Progenitor cell of endocrine pancreas (in vitro differentiated cells): ENCODE measurements around the gene ARHGAP15. TPM values are rescaled to one million over a fixed set of nuclear protein-coding genes. Genes with fewer than 3 reads are reported as not detected.

ENCODE experiments used
- DNase-seq: peaks from one replicate; pipeline ENCODE4 v3.0.0; 2021; ENCODE audit warnings: low spot score; ENCODE audit not compliant: unreplicated experiment
- H3K27ac Mint-ChIP-seq: 2 replicates; pipeline ENCODE4 v1.8.0; 2021; ENCODE audit warnings: mild to moderate bottlenecking, moderate library complexity, mixed read lengths
- H3K27me3 Mint-ChIP-seq: 2 replicates; pipeline ENCODE4 v1.8.0; 2021; ENCODE audit warnings: mixed read lengths
- H3K36me3 Mint-ChIP-seq: 2 replicates; pipeline ENCODE4 v1.8.0; 2022; ENCODE audit warnings: mixed read lengths; ENCODE audit not compliant: insufficient read depth
- H3K4me1 Mint-ChIP-seq: 2 replicates; pipeline ENCODE4 v1.8.0; 2021; ENCODE audit warnings: low read depth, mixed read lengths
- H3K4me3 Mint-ChIP-seq: 2 replicates; pipeline ENCODE4 v1.8.0; 2021; ENCODE audit warnings: low read depth, mild to moderate bottlenecking, moderate library complexity, mixed read lengths
- H3K9me3 Mint-ChIP-seq: 2 replicates; pipeline ENCODE4 v1.8.0; 2021; ENCODE audit warnings: low read depth, mixed read lengths
- long read RNA-seq: library from polyadenylated mRNA; unstranded; transcript quantifications from one replicate; pipeline ENCODE4 v2.0.0, GENCODE V29; 2020
- total RNA-seq: library from RNA; stranded (reverse); gene quantifications from 2 replicates; pipeline ENCODE4 v1.2.1, GENCODE V29; 2021
- TF ChIP-seq, protein P1 (sequence below): fragments of 200-600 bp; sonication (generic); IDR thresholded peaks from one replicate; pipeline ENCODE4 v1.5.0; 2021; ENCODE audit warnings: antibody characterized with exemption, mild to moderate bottlenecking; ENCODE audit not compliant: unreplicated experiment

ARHGAP15 gene
- total RNA-seq, result not detected in 2 replicates
- long read RNA-seq, result 0 reads

DNA sequence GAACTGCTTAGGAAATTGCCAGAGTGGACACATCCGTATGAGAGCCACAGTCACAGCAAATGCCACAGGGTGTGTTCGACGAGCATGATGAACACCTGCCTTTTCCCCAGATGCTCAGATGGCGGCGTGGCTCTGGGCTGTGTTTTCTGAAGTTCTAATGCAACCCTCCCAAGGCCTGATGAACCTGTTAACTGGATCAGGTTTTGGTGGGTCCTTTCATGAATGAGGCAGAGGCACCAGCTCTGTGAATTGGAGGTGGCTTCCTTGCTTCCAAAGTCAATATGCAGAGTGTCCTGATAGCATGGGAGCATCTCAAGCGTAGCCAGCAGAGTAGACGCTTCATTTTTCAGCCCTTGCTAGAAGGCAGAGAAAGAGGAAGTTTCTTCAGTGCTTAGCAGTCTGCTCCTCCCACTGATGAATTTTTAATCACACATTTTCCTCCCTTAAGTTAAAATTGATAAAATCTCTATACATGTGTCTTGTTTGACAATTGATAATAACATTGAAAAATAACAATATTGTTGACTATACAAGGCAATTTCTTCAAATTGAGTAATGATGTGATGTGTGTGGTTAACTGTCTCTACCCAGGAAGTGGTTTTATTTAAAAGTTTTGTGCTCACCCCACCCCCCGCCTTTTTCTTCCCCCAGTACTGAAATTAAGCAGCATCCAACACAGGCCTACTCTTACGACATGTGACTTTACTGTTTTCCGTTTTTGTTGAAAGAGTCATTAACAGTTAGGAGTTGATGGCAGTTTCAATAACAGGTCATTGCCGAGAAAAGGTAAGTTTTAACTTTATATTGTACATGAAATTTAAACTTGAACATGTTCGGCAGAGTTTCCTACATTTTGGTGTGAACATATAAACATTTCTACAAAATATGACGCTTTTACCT lies at the start of gene ARHGAP15:
Gene ARHGAP15, plus strand, starts transcription at position 739 of the 900 bp plus-strand sequence.
- H3K36me3 Mint-ChIP-seq, result no peaks in the 10 kb centered on the region
- no peak within 1 kb of the TSS for H3K27ac Mint-ChIP-seq
- peaks cover under 1% of the 10 kb centered on the region for H3K9me3 Mint-ChIP-seq
- H3K4me3 Mint-ChIP-seq, result no peak within 1 kb of the TSS
- H3K4me1 Mint-ChIP-seq, result no peaks in the 10 kb centered on the region
- DNase-seq, result no peak
- TF ChIP-seq, protein P1, sequence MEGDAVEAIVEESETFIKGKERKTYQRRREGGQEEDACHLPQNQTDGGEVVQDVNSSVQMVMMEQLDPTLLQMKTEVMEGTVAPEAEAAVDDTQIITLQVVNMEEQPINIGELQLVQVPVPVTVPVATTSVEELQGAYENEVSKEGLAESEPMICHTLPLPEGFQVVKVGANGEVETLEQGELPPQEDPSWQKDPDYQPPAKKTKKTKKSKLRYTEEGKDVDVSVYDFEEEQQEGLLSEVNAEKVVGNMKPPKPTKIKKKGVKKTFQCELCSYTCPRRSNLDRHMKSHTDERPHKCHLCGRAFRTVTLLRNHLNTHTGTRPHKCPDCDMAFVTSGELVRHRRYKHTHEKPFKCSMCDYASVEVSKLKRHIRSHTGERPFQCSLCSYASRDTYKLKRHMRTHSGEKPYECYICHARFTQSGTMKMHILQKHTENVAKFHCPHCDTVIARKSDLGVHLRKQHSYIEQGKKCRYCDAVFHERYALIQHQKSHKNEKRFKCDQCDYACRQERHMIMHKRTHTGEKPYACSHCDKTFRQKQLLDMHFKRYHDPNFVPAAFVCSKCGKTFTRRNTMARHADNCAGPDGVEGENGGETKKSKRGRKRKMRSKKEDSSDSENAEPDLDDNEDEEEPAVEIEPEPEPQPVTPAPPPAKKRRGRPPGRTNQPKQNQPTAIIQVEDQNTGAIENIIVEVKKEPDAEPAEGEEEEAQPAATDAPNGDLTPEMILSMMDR, result no peak
- no peaks in the 10 kb centered on the region for H3K27me3 Mint-ChIP-seq

DNA sequence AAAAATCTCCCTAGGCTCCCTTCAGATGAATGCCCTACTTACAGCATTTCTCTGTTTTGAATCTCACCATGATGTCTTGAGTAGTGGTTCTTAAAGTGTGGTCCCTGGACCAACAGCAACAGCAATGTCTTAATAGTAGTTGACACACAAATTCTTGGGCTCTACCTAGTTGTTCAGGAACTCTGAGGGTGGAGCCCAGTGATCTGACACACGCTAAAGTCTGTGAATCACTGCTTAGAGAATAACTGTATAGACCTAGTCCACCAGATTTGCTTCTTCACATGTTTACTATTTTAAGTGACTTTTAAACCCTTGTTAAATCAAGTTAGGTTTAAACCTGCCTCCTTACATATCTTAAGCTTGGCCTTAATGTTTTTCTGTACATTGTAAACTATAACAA lies 47.6 kb upstream of the ARHGAP15 start:
- TF ChIP-seq, protein P1, result no peak
- Mint-ChIP-seq H3K4me1 (no peaks in the 10 kb centered on the region), H3K27me3 (no peaks in the 10 kb centered on the region), H3K36me3 (no peaks in the 10 kb centered on the region), H3K4me3 (no peak overlapping the region), H3K27ac (no peak overlapping the region), H3K9me3 (peaks cover 2% of the 10 kb centered on the region)
- DNase-seq, result no peak

DNA sequence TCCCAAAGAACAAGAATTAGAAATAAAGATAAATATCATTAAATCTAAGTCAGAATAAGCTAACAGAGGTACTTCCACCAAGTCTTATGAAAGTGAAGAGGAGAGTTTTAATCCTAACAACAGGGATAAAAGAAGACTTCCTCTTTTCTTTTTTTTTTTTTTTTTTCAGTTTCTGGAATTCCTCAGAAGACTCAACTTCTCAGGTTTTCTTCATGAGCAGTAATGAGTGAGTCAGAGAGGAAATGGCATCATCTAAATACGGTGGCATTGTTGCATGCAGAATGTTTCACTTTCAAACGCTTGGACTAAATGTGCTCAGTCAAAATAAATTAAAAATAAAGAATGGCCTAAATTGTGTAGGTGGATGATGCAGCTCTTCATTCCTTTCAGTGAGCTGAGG lies 45.6 kb upstream of the ARHGAP15 start:
- H3K4me3 Mint-ChIP-seq, result no peak overlapping the region
- no peaks in the 10 kb centered on the region for H3K9me3 Mint-ChIP-seq
- H3K4me1 Mint-ChIP-seq, result no peaks in the 10 kb centered on the region
- no peak overlapping the region for H3K27ac Mint-ChIP-seq
- no peaks in the 10 kb centered on the region for H3K36me3 Mint-ChIP-seq
- DNase-seq, result no peak
- TF ChIP-seq, protein P1, result no peak
- no peaks in the 10 kb centered on the region for H3K27me3 Mint-ChIP-seq

DNA sequence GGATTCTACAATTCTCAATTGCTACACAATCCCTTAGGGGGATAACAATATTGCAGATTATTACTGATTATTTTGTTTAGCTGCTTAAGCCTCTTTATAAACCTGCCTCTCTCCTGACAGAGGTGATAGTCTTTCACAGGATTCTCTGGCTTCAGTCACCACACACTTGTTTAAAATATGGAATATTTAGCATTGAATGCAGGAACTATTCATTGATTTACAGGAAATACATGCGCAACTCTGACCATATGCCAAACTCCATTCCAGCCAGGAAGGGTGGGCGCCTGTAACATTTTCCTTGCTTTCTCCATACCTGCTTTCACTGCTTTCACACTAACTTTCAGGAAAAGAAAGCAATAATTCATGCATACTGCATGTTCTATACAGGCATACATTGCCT lies 44.8 kb upstream of the ARHGAP15 start:
- Mint-ChIP-seq H3K9me3 (no peaks in the 10 kb centered on the region), H3K27me3 (no peaks in the 10 kb centered on the region), H3K27ac (no peak overlapping the region), H3K36me3 (no peaks in the 10 kb centered on the region), H3K4me1 (no peaks in the 10 kb centered on the region), H3K4me3 (no peak overlapping the region)
- DNase-seq, result no peak
- TF ChIP-seq, protein P1, result no peak

GRCh38 chr2:143085125-143085784 lies 44.0 kb upstream of the ARHGAP15 start:
- no peak for DNase-seq
- Mint-ChIP-seq H3K27ac (no peak overlapping the region), H3K4me3 (no peak overlapping the region), H3K4me1 (no peaks in the 10 kb centered on the region), H3K9me3 (no peaks in the 10 kb centered on the region), H3K36me3 (no peaks in the 10 kb centered on the region), H3K27me3 (no peaks in the 10 kb centered on the region)
- TF ChIP-seq, protein P1, result no peak
